AG10803 (cell line): ENCODE results near the gene TDRD12.
"Not testable (repeated sequence)": the region's sequence is repeated elsewhere in the genome, so short reads cannot be mapped to it uniquely, and the experiment has no call there.

Source experiments
- DNase-seq: peaks from one replicate; pipeline ENCODE4 v3.0.0; 2010; ENCODE audit warnings: low read depth
- H3K4me3 ChIP-seq: 2 replicates; pipeline ENCODE4 v1.5.1; 2011; ENCODE audit warnings: mild to moderate bottlenecking, low read length, control low read depth
- TF ChIP-seq, protein P1 (sequence below): conservative IDR thresholded peaks from 2 replicates; pipeline ENCODE4 v1.5.1; 2011; ENCODE audit warnings: mild to moderate bottlenecking, low read length, control low read depth, inconsistent platforms

The TDRD12 gene

DNA sequence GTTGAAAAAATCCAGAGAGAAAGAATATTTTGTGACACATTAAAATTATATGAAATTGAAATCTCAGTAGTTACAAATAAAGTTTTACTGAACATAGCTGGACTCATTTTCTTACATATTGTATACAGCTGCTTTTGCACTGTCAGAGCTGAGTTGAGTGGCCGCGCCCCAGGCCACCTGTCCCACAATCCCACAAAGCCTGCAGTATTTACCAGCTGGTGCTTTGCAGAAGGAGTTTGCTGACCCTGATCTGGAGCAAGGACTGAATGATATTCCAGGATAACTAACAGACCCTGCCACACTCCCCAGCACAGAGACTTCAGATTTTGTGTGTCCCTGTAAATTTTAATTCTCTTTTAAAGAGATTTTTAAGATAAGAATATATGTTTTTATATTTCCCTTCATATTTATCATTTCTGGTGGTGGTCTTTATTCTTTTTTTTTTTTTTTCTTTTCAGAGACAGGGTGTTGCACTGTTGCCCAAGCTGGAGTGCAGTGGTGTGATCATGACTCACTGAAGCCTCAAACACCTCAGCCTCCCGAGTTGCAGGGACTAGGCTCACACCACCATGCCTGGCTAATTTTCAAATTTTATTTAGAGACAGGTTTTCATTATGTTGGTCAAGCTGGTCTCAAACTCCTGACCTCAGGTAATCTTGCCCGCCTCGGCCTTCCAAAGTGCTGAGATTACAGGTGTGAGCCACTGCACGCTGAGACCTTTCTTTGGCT is 48.5 kb downstream of the TDRD12 start:
- H3K4me3 ChIP-seq, result no peak overlapping the region
- TF ChIP-seq, protein P1, sequence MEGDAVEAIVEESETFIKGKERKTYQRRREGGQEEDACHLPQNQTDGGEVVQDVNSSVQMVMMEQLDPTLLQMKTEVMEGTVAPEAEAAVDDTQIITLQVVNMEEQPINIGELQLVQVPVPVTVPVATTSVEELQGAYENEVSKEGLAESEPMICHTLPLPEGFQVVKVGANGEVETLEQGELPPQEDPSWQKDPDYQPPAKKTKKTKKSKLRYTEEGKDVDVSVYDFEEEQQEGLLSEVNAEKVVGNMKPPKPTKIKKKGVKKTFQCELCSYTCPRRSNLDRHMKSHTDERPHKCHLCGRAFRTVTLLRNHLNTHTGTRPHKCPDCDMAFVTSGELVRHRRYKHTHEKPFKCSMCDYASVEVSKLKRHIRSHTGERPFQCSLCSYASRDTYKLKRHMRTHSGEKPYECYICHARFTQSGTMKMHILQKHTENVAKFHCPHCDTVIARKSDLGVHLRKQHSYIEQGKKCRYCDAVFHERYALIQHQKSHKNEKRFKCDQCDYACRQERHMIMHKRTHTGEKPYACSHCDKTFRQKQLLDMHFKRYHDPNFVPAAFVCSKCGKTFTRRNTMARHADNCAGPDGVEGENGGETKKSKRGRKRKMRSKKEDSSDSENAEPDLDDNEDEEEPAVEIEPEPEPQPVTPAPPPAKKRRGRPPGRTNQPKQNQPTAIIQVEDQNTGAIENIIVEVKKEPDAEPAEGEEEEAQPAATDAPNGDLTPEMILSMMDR, result no peak
- DNase-seq, result no peak

DNA sequence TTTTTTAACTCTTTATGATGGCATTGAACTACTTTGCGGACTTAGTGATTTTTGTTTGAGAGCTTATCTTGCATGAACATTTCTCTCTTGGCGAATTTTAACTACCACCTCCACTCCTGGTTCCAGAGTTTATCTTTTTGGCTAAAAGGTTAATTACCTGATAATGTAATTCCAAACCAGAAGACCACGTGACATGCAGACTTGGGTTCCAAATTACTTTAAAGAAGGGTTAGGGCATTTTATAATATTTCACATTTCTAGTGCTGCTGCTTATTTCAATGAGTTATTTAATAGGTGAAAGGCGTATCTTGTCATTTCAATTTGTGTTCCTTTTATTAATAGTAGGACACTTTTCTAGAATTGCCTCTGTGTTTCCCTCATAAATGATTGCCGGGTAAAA is 52.0 kb downstream of the TDRD12 start:
- DNase-seq, result no peak
- TF ChIP-seq, protein P1, result no peak
- no peak overlapping the region for H3K4me3 ChIP-seq

DNA sequence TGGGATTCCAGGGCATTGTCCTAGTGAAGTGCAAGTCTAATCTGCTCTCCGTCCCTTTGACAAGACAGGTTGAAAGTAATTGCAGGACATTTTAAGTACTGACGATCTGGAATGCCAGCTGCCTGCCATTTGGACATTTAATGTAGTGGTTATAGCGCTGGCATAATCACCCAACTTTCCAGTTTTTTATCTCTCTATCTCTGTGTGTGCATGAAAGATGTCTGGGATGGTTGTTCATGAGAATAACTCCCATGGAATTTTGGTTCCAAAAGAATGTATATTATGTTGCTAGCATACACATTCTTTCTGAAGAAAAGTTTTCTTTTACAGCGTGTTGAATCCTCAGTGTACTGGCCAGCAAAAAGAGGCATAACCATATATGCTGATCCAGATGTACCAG is 53.6 kb downstream of the TDRD12 start:
- no peak overlapping the region for H3K4me3 ChIP-seq
- DNase-seq, result peak; percentile 1
- TF ChIP-seq, protein P1, result no peak

DNA sequence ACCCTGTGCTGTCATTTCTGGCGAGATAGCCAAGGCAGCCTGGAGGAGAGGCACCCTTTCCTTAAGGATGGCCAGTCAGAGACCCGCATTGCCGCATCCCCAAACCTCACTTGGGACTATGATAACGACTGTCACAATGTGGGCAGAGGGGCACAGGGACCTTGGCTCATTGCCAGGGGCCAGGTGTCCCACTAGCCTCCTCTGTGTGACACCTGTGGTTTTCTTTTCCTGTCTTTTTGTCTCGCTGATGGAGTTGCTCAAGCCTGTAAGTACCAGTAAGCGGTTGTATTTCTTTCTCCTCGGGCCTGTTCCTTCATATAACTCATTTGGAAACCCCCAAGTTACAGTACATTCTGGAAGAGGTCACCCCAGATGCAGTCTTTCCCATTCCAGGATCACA is 59.5 kb downstream of the TDRD12 start:
- DNase-seq, result no peak
- H3K4me3 ChIP-seq, result no peak overlapping the region
- TF ChIP-seq, protein P1, result no peak

DNA sequence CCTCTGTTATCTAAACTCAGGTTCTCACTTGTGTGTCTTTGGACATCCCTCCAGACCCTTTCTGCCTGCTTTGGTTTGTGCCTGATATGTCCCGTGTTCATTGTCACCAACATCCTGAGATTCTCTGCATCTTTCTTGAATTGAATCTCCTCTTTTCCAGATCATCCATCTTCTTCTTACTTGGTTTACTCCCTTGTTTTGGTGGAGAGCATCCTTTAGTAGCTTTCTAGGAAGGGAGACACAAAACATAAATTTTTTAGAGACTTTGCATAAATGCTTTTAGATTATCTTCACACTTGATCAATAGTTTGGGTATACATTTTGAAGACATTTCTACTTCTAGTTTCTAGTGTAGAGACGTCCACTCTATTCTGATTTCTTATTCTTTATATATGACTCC is 61.7 kb downstream of the TDRD12 start:
- TF ChIP-seq, protein P1, result no peak
- DNase-seq, result no peak
- no peak overlapping the region for H3K4me3 ChIP-seq

DNA sequence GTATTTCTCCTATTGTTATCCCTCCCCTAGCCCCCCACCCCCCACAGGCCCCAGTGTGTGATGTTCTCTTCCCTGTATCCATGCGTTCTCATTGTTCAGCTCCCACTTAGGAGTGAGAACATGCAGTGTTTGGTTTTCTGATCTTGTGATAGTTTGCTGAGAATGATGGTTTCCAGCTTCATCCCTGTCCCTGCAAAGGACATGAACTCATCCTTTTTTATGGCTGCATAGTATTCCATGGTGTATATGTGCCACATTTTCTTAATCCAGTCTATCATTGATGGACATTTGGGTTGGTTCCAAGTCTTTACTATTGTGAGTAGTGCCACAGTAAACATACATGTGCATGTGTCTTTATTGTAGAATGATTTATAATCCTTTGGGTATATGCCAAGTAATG is 62.5 kb downstream of the TDRD12 start:
- DNase-seq, H3K4me3 ChIP-seq: not testable (repeated sequence)

DNA sequence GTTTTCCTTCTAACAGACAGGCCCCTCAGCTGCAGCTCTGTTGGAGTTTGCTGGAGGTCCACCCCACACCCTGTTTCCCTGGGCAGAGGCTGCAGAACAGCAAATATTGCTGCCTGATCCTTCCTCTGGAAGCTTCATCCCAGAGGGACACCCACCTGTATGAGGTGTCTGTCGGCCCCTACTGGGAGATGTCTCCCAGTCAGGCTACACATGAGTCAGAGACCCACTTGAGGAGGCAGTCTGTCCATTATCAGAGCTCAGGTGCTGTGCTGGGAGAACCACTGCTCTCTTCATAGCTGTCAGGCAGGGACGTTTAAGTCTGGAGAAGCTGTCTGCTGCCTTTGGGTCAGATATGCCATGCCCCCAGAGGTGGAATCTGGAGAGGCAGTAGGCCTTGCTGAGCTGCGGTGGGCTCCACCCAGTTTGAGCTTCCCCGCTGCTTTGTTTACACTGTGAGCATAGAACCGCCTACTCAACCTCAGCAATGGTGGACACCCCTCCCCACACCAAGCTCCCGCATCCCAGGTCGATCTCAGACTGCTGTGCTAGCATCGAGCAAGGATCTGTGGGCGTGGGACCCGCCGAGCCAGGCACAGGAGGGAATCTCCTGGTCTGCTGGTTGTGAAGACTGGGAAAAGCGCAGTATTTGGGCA is 67.7 kb downstream of the TDRD12 start:
- H3K4me3 ChIP-seq, DNase-seq: not testable (repeated sequence)

DNA sequence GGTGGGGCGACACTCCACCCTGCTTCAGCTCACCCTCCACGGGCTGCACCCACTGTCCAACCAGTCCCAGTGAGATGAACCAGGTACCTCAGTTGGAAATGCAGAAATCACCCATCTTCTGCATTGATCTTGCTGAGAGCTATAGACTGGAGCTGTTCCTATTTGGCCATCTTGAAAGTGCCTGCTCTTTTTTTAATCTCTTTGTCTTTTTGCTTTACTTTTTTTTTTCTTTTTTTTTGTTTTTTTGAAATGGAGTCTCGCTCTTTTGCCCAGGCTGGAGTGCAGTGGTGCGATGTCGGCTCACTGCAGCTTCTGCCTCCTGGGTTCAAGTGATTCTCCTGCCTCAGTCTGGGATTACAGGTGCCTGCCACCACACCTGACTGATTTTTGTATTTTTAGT is 68.3 kb downstream of the TDRD12 start:
- not testable (repeated sequence) for DNase-seq, H3K4me3 ChIP-seq
